Measurements from ENCODE around the gene MTUS2.
A peak's percentile ranks its signal among the peaks of the same experiment; 100 is the strongest.

The MTUS2 gene

GRCh38 chr13:29491248-29491647 is 671.1 kb downstream of the MTUS2 start:
- DNase-seq, result no peak

GRCh38 chr13:29493796-29494195 is 673.7 kb downstream of the MTUS2 start:
- no peak for DNase-seq

- no peak for DNase-seq
These were observed 674.4 kb downstream of the MTUS2 start for GRCh38 chr13:29494520-29494919.

GRCh38 chr13:29496241-29496712 is 676.1 kb downstream of the MTUS2 start:
- no peak for DNase-seq

- no peak for DNase-seq
These were observed 677.1 kb downstream of the MTUS2 start for GRCh38 chr13:29497137-29497654.

- DNase-seq, result no peak
These were observed 678.4 kb downstream of the MTUS2 start for GRCh38 chr13:29498426-29499040.

- no peak for DNase-seq
These were observed 679.5 kb downstream of the MTUS2 start for GRCh38 chr13:29499506-29500165.

- no peak for DNase-seq
These were observed 680.2 kb downstream of the MTUS2 start for GRCh38 chr13:29500386-29500785.

GRCh38 chr13:29501674-29502073 is 681.5 kb downstream of the MTUS2 start:
- no peak for DNase-seq

GRCh38 chr13:29502391-29503008 is 682.4 kb downstream of the MTUS2 start:
- DNase-seq, result no peak

GRCh38 chr13:29503041-29503837 is 683.1 kb downstream of the MTUS2 start:
- DNase-seq, result peak; percentile 20

- no peak for DNase-seq
These were observed 684.6 kb downstream of the MTUS2 start for GRCh38 chr13:29504691-29505090.

- no peak for DNase-seq
These were observed 685.4 kb downstream of the MTUS2 start for GRCh38 chr13:29505511-29505910.

GRCh38 chr13:29505950-29506349 is 685.8 kb downstream of the MTUS2 start:
- no peak for DNase-seq

GRCh38 chr13:29507356-29507755 is 687.2 kb downstream of the MTUS2 start:
- DNase-seq, result no peak

GRCh38 chr13:29508130-29508875 is 688.2 kb downstream of the MTUS2 start:
- peak; percentile 79 for DNase-seq

GRCh38 chr13:29508876-29509252 is 688.7 kb downstream of the MTUS2 start:
- no peak for DNase-seq

GRCh38 chr13:29509999-29510589 is 690.0 kb downstream of the MTUS2 start:
- no peak for DNase-seq

- no peak for DNase-seq
These were observed 690.5 kb downstream of the MTUS2 start for GRCh38 chr13:29510651-29511084.

GRCh38 chr13:29511106-29511796 is 691.1 kb downstream of the MTUS2 start:
- no peak for DNase-seq

- DNase-seq, result no peak
These were observed 691.8 kb downstream of the MTUS2 start for GRCh38 chr13:29511980-29512379.
